OCI-LY1 (cell line): ENCODE data around the gene RRAS.

Experiments
- EZH2 ChIP-seq: fragments of 200-600 bp; sonication (generic), shearing (Covaris generic); IDR thresholded peaks from 2 replicates; pipeline ENCODE4 v1.8.0; 2017; ENCODE audit warnings: borderline replicate concordance, mixed run types, mild to moderate bottlenecking, antibody characterized with exemption, low read length, moderate library complexity, mixed read lengths
- TF ChIP-seq, protein P1 (sequence below): fragments of 200-600 bp; sonication (generic), shearing (Covaris generic); IDR thresholded peaks from 2 replicates; pipeline ENCODE4 v1.5.1; 2017; ENCODE audit warnings: mild to moderate bottlenecking, antibody characterized with exemption, low read length, moderate library complexity, mixed read lengths

DNA sequence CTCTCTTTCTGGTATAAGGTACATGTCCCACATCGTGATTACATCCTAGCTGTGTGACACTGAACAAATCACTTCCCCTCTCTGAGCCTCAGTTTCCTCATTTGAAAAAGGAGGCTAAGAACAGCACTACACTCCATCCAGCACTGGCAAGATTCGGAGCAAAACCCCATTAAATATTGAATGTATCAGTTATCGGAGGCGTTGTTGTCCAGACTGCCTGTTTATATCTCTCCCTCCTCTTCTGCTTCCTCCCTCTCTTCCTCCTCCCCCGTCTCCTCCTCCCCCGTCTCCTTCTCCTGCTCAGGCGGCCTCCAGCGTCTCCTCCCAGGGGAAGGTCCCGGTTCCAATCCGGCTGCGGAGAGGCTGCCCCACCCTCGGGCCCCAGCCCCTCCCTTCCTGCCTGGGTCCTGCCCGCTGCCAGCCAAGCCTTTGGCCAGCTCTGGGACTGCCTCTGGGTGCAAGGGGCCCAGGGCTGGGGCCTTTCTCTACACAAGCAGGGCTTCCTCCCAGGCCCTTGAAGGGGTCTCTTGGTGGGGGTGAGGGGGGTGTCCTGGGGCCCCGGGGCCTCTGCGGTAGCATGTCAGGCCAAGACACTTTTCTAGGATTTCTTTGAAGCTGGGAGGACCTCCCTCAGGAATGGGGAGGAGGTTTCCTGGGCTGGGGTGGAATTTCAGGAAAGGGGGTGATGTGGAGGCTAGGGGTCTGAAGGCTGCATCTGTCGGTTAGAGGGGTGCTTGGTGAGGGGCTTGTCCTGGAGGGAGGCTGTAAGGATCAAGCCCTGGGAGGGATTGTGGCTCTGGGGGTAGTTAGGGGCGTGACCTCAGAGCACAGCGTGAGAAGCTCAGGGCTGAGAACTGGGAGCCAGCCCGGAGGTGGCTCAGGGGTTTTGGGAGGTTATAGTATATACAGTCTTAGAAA is 1.9 kb downstream of the RRAS start:
- TF ChIP-seq, protein P1, sequence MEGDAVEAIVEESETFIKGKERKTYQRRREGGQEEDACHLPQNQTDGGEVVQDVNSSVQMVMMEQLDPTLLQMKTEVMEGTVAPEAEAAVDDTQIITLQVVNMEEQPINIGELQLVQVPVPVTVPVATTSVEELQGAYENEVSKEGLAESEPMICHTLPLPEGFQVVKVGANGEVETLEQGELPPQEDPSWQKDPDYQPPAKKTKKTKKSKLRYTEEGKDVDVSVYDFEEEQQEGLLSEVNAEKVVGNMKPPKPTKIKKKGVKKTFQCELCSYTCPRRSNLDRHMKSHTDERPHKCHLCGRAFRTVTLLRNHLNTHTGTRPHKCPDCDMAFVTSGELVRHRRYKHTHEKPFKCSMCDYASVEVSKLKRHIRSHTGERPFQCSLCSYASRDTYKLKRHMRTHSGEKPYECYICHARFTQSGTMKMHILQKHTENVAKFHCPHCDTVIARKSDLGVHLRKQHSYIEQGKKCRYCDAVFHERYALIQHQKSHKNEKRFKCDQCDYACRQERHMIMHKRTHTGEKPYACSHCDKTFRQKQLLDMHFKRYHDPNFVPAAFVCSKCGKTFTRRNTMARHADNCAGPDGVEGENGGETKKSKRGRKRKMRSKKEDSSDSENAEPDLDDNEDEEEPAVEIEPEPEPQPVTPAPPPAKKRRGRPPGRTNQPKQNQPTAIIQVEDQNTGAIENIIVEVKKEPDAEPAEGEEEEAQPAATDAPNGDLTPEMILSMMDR, result no peak
- no peak for TF ChIP-seq EZH2
